ENCODE results near the gene ATP5F1C.

Gene ATP5F1C

GRCh38 chr10:7853890-7854289, 65.9 kb downstream of the ATP5F1C start:
- no peak for DNase-seq

- no peak for DNase-seq
Observed at GRCh38 chr10:7855205-7855604, 67.2 kb downstream of the ATP5F1C start.

- no peak for DNase-seq
Observed at GRCh38 chr10:7856678-7857077, 68.7 kb downstream of the ATP5F1C start.

GRCh38 chr10:7857262-7857661, 69.3 kb downstream of the ATP5F1C start:
- no peak for DNase-seq

Data from stimulated activated CD4-positive, alpha-beta T cell treated with anti-CD3 and anti-CD28 coated beads, Interleukin-4, amount 100 ng/mL, for 4 hours (primary cell).